Regular cardiac myocyte (primary cell): ENCODE results near the gene DCAF10. TPM values are rescaled to one million over a fixed set of nuclear protein-coding genes. Genes with fewer than 3 reads are reported as not detected.

Source experiments
- total RNA-seq: library from RNA; depleted of rRNA; stranded (reverse); fragments of >200 nt; gene quantifications from 2 replicates; pipeline ENCODE4 v1.2.3, GENCODE V29; 2014

DCAF10 gene, protein sequence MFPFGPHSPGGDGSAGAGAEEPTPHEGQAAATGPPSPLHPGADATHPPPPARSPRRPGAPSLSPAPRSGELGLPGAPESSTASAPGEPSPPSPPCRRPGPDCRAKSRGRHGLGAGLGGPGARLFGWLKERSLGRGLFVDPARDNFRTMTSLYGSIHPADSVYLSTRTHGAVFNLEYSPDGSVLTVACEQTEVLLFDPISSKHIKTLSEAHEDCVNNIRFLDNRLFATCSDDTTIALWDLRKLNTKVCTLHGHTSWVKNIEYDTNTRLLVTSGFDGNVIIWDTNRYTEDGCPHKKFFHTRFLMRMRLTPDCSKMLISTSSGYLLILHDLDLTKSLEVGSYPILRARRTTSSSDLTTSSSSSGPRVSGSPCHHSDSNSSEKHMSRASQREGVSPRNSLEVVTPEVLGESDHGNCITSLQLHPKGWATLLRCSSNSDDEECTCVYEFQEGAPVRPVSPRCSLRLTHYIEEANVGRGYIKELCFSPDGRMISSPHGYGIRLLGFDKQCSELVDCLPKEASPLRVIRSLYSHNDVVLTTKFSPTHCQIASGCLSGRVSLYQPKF
- total RNA-seq = 17.6 and 22.8 TPM in 2 replicates

GRCh38 chr9:37800631-37801286 lies at the start of gene DCAF10:
Gene DCAF10, plus strand, starts transcription at chr9:37800797. Its CDS starts 70 bp downstream, at chr9:37800867.

GRCh38 chr9:37753489-37754190 lies 47.0 kb upstream of the DCAF10 start, which contains the start of gene TRMT10B:
Gene TRMT10B, plus strand, starts transcription at chr9:37753805. Its CDS starts 8,127 bp downstream, at chr9:37761932.

GRCh38 chr9:37784616-37785483 lies 15.7 kb upstream of the DCAF10 start, which contains the start of gene EXOSC3:
Gene EXOSC3, minus strand, starts transcription at chr9:37785064. Its CDS starts 20 bp downstream, at chr9:37785044.

DNA sequence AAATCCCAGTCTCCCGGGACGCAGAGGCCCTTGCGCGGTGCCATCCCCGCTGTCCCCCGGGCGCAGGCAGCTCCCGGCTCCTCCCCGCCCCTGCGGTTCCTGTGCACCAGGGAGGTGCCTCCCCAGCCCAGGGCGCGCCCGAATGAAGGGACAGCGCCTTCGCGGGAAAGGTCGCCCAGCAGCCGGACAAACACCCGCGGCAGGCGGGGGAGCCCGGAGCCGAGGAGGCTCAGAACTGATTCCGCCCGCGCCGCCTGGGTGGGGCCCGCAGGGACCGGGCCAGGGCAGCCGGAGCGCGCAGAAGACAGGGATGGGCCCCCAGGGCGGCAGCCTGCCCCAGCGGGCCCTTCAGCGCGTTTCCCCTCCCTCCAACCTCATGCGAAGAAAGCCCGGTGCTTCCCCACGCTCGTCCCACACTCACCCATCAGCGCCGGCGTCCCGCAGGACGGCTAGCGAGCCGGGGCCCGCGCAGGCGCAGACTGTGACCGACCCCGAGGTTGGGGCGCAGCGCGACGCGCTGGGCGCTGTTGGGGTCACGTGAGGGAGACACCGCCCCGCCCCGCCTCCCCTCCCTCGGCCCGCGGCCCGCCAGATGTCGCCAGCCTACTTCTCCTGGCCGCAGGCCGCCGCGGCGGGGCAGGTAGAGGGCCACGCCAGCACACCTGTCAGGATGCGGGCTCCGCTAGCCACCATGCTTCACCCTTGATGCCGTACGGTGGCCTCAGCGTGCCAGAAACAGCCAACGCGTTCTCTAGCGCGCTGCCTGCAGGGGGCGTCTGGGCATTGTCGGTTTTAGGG lies 103.2 kb downstream of the DCAF10 start, which contains the start of gene SLC25A51:
Gene SLC25A51, minus strand, starts transcription at position 481 of the 798 bp plus-strand sequence. CDS start 15,577 bp downstream, outside the sequence.

Other genes starting within 250 kb of the DCAF10 start
- 9.4 and 12.1 TPM in 2 replicates for gene FBXO10, start 224.4 kb upstream of the DCAF10 start, total RNA-seq
- 148 and 249 TPM in 2 replicates for gene TOMM5, start 208.2 kb upstream of the DCAF10 start, total RNA-seq
- gene FRMPD1, start 149.8 kb upstream of the DCAF10 start, total RNA-seq = not detected in 2 replicates
- 1.9 and 2.8 TPM in 2 replicates for gene TRMT10B, start 47.0 kb upstream of the DCAF10 start, total RNA-seq
- 24.5 and 48.9 TPM in 2 replicates for gene EXOSC3, start 15.7 kb upstream of the DCAF10 start, total RNA-seq
- 95.3 and 114 TPM in 2 replicates for gene SLC25A51, start 103.3 kb downstream of the DCAF10 start, total RNA-seq